ENCODE data around the gene CAMKMT. TPM values are rescaled to one million over a fixed set of nuclear protein-coding genes. Genes with fewer than 3 reads are reported as not detected.

CAMKMT gene
- total and polyA plus RNA-seq, 9 of the 15 experiments (the other 6 are each of a cell fraction or from before 2014, with no cell fraction given) = 1.6 to 15.3 (median 7.4) TPM

- ChIA-PET CTCF (ENCODE audit: low intra/inter-chr PET ratio) (no interaction called here), POLR2A (interaction anchor here (0.7 kb wide), 1 partner anchor 22 kb away, joined by 4 read pairs; no protein-coding TSS in a partner anchor)
- no peak overlapping the region for H3K27ac ChIP-seq (ENCODE audit: extremely low read depth, low read depth, low read length)
- 5% methylated on average over 2 of the region's 2 CpGs for WGBS (ENCODE audit: insufficient coverage, low coverage, missing lambda C conversion rate)
- FAIRE-seq = no peak
- H3K9me1 ChIP-seq (ENCODE audit: control insufficient read depth, insufficient read depth, low read length) = no peaks in the 10 kb centered on the region
- no peaks in the 10 kb centered on the region for H3K79me2 ChIP-seq (ENCODE audit: control insufficient read depth, insufficient read depth, low read length)
- H3K27me3 ChIP-seq (ENCODE audit: control insufficient read depth in 2 of 2, insufficient read depth in 2 of 2, low read length in 2 of 2) = peaks cover 11 to 17% of the 10 kb centered on the region in 2 experiments; a peak in 4 of 5 replicates
- H4K20me1 ChIP-seq (replicated peaks; ENCODE audit: control insufficient read depth, insufficient read depth, low read length) = no peaks in the 10 kb centered on the region
- H3K4me1 ChIP-seq (replicated peaks in 1 of 2; ENCODE audit: control insufficient read depth in 2 of 2, insufficient read depth in 2 of 2, low read length in 2 of 2) = peaks cover 0 to 3% of the 10 kb centered on the region in 2 experiments; a peak in 1 of 5 replicates
- no TSS peak for BruUV-seq (replicated peaks)
- DNase-seq (ENCODE audit: extremely low read depth in 1 of 4, low spot score in 3 of 4) = no peak
- in situ Hi-C loops (cut with MboI) (no loop called here), intact Hi-C loops (cut with micrococcal nuclease) (no loop called here)
- H2AFZ ChIP-seq (ENCODE audit: low read depth, low read length) = no peak overlapping the region
- no peak overlapping the region for H3K9ac ChIP-seq (ENCODE audit: insufficient read depth in 1 of 2, low read depth in 2 of 2, low read length in 2 of 2)
- H3K36me3 ChIP-seq (ENCODE audit: control insufficient read depth, insufficient read depth, low read length) = no peaks in the 10 kb centered on the region
- no peaks in the 10 kb centered on the region for H3K9me3 ChIP-seq (replicated peaks; ENCODE audit: control insufficient read depth, insufficient read depth, low read depth, low read length)
- no peak for ATAC-seq
- no peak overlapping the region for H3K4me2 ChIP-seq (ENCODE audit: insufficient read depth, low read length)
- no peak overlapping the region for H3K4me3 ChIP-seq
- TF ChIP-seq NR0B1 (IDR thresholded peaks at IDR 0.05; ENCODE audit: partially characterized antibody) = no peak
- no peak for TF ChIP-seq FOXO4 (CRISPR knock-in tag; IDR thresholded peaks at IDR 0.05)
- no peak for TF ChIP-seq PATZ1 (CRISPR knock-in tag; IDR thresholded peaks at IDR 0.05; ENCODE audit: borderline replicate concordance)
- no peak for TF ChIP-seq SETDB1 (IDR thresholded peaks at IDR 0.05; ENCODE audit: low read length)
- no peak for TF ChIP-seq ZZZ3 (IDR thresholded peaks at IDR 0.05)
- no peak for TF ChIP-seq PCBP2 (IDR thresholded peaks at IDR 0.05; ENCODE audit: low read depth, low read length, poor library complexity, severe bottlenecking)
- TF ChIP-seq MCM2 (IDR thresholded peaks at IDR 0.05; ENCODE audit: low read depth) = no peak
- TF ChIP-seq ZNF41 (CRISPR knock-in tag; conservative IDR thresholded peaks at IDR 0.05) = no peak
- TF ChIP-seq DMBX1 (CRISPR knock-in tag; IDR thresholded peaks at IDR 0.05; ENCODE audit: borderline replicate concordance) = no peak
- no peak for TF ChIP-seq STAT5B (CRISPR knock-in tag; IDR thresholded peaks at IDR 0.05)
- no peak for TF ChIP-seq TEAD4 (IDR thresholded peaks at IDR 0.05; ENCODE audit: low read length)
- no peak for TF ChIP-seq TEAD4 (CRISPR knock-in tag; IDR thresholded peaks at IDR 0.05; ENCODE audit: borderline replicate concordance)
- TF ChIP-seq PTRF (tag; IDR thresholded peaks at IDR 0.05) = no peak
- no peak for TF ChIP-seq ZNF174 (CRISPR knock-in tag; IDR thresholded peaks at IDR 0.05)
- TF ChIP-seq CEBPB (tag; IDR thresholded peaks at IDR 0.05) = no peak
- no peak for TF ChIP-seq ZNF707 (CRISPR knock-in tag; conservative IDR thresholded peaks at IDR 0.05)
- TF ChIP-seq SFPQ (IDR thresholded peaks at IDR 0.05; ENCODE audit: low read depth, low read length) = no peak
Observed at GRCh38 chr2:44771522-44771921, 409.8 kb downstream of the CAMKMT start.
